ENCODE data around the gene PNPLA6. TPM values are rescaled to one million over a fixed set of nuclear protein-coding genes. Genes with fewer than 3 reads are reported as not detected.

The PNPLA6 gene
- total and polyA plus RNA-seq, 2 of the 13 experiments (the other 11 are each of a cell fraction or from before 2014, with no cell fraction given), result 24.9 to 28.2 TPM

GRCh38 chr19:7534531-7535046 lies 928 bp upstream of the PNPLA6 start:
- H3K27ac ChIP-seq (ENCODE audit: extremely low read length, insufficient read depth, low read length), result peak overlapping the region; percentile 84
- H2AFZ ChIP-seq (ENCODE audit: low read length), result no peak overlapping the region
- H3K4me2 ChIP-seq (ENCODE audit: low read depth, low read length), result peak overlapping the region; percentile 89
- in situ Hi-C loops (cut with HindIII; ENCODE audit: extremely low pct_ligation_motif_present, low pct_unique_long_range_greater_than_20kb) (no loop called here), intact Hi-C loops (cut with micrococcal nuclease; ENCODE audit: unreplicated experiment) (no loop called here)
- H3K4me3 ChIP-seq (replicated peaks in 1 of 3; ENCODE audit: insufficient read depth in 1 of 3, low read depth in 2 of 3, low read length in 3 of 3), result peak overlapping the region; percentile 91 to 97 (median 94)
- FAIRE-seq, result peak; percentile 39
- H3K9ac ChIP-seq (ENCODE audit: insufficient read depth, low read depth, low read length), result peak overlapping the region; percentile 81
- H3K9me3 ChIP-seq (ENCODE audit: low read length), result no peaks in the 10 kb centered on the region
- BruUV-seq (replicated peaks), result TSS peak; percentile 78
- CTCF ChIA-PET (ENCODE audit: low intra/inter-chr PET ratio, low total read pairs), result no interaction called here
- POLR2A ChIA-PET, result interaction anchor here (0.8 to 2.1 kb wide), 4 partner anchors 12 to 338 kb away, joined by 3 to 13 read pairs (median 4); partner anchors contain the start of gene MCOLN1
- peaks cover 14% of the 10 kb centered on the region for H3K4me1 ChIP-seq (ENCODE audit: insufficient read depth, low read length)
- peaks cover 0 to 4% of the 10 kb centered on the region in 2 experiments; a peak in 2 of 5 replicates for H3K36me3 ChIP-seq (replicated peaks in 1 of 2; ENCODE audit: control insufficient read depth in 1 of 2, insufficient read depth in 2 of 2, low read length in 2 of 2)
- H3K79me2 ChIP-seq (ENCODE audit: insufficient read depth, low read length), result no peaks in the 10 kb centered on the region
- WGBS (ENCODE audit: low lambda C conversion rate), result 5% methylated on average over 19 of the region's 27 CpGs
- peak; percentile 75 for ATAC-seq
- H4K20me1 ChIP-seq (ENCODE audit: insufficient read depth, low read length), result no peaks in the 10 kb centered on the region
- peak; percentile 70 for DNase-seq (ENCODE audit: low spot score)
- H3K27me3 ChIP-seq (ENCODE audit: control insufficient read depth in 1 of 2, insufficient read depth in 2 of 2, low read length in 2 of 2), result no peaks in the 10 kb centered on the region; a peak in 1 of 5 replicates
- TF ChIP-seq HDAC6 (IDR thresholded peaks at IDR 0.05; ENCODE audit: low read depth, low read length) (no peak), ZSCAN30 (CRISPR knock-in tag; IDR thresholded peaks at IDR 0.05) (no peak), ZNF639 (CRISPR knock-in tag; conservative IDR thresholded peaks at IDR 0.05) (no peak), KLF12 (CRISPR knock-in tag; IDR thresholded peaks at IDR 0.05; ENCODE audit: borderline replicate concordance) (no peak), ZNF580 (CRISPR knock-in tag; IDR thresholded peaks at IDR 0.05; ENCODE audit: borderline replicate concordance, low read depth) (no peak), SOX13 (IDR thresholded peaks at IDR 0.05) (no peak), SOX13 (CRISPR knock-in tag; conservative IDR thresholded peaks at IDR 0.05 in 1 of 2, IDR thresholded peaks at IDR 0.05 in 1 of 2) (no peak), POLR2G (IDR thresholded peaks at IDR 0.05; ENCODE audit: low read depth, low read length) (peak; percentile 41; the same call in 1 of the 2 replicates), IKZF5 (CRISPR knock-in tag; IDR thresholded peaks at IDR 0.05) (no peak), BATF2 (CRISPR knock-in tag; IDR thresholded peaks at IDR 0.05) (no peak), SIX4 (CRISPR knock-in tag; IDR thresholded peaks at IDR 0.05) (peak; percentile 20; the same call in 1 of the 2 replicates), ARID3A (IDR thresholded peaks at IDR 0.05; ENCODE audit: low read depth, low read length) (no peak), ZBTB8A (CRISPR knock-in tag; IDR thresholded peaks at IDR 0.05; ENCODE audit: borderline replicate concordance, low read depth) (no peak), KDM6A (CRISPR knock-in tag; IDR thresholded peaks at IDR 0.05; ENCODE audit: low read depth) (no peak), TEAD2 (CRISPR knock-in tag; IDR thresholded peaks at IDR 0.05) (no peak), TEF (CRISPR knock-in tag; IDR thresholded peaks at IDR 0.05) (no peak), ZNF550 (CRISPR knock-in tag; IDR thresholded peaks at IDR 0.05; ENCODE audit: borderline replicate concordance) (no peak)

Measured in HepG2 (cell line).